ENCODE data around the gene ELF5. TPM values are rescaled to one million over a fixed set of nuclear protein-coding genes. Genes with fewer than 3 reads are reported as not detected.

The ELF5 gene
- total RNA-seq, 1 experiment from 2014 or later = 0.11 TPM

- BruUV-seq (replicated peaks) = no TSS peak
- Mint-ChIP-seq H3K36me3 (ENCODE audit: insufficient read depth, unreplicated experiment) (no peaks in the 10 kb centered on the region), H3K27ac (ENCODE audit: unreplicated experiment) (no peak overlapping the region), H3K4me3 (ENCODE audit: unreplicated experiment) (no peak overlapping the region), H3K27me3 (ENCODE audit: insufficient read depth, unreplicated experiment) (no peaks in the 10 kb centered on the region), H3K4me1 (ENCODE audit: low read depth, unreplicated experiment) (no peaks in the 10 kb centered on the region), H3K9me3 (ENCODE audit: unreplicated experiment) (no peaks in the 10 kb centered on the region)
- Histone ChIP-seq H3K36me3 (ENCODE audit: control insufficient read depth, insufficient read depth, low read length) (no peaks in the 10 kb centered on the region), H3K4me3 (ENCODE audit: low read depth, low read length) (no peak overlapping the region), H3K27me3 (replicated peaks; ENCODE audit: control insufficient read depth, insufficient read depth, low read length) (no peaks in the 10 kb centered on the region), H3K4me1 (peaks cover 4% of the 10 kb centered on the region; the same call in 1 of the 2 replicates), H3K9me3 (no peaks in the 10 kb centered on the region)
- DNase-seq = no peak
- POLR2A ChIA-PET = no interaction called here
- intact Hi-C loops (cut with micrococcal nuclease; ENCODE audit: unreplicated experiment) = no loop called here
- TF ChIP-seq CTCF (IDR thresholded peaks at IDR 0.05; ENCODE audit: insufficient read depth in 1 of 2, low read depth in 1 of 2, low read length in 1 of 2, severe bottlenecking in 1 of 2, unreplicated experiment in 1 of 2) = no peak
- CTCF ChIA-PET = no interaction called here
These were observed 32.3 kb downstream of the ELF5 start for GRCh38 chr11:34481307-34481706.

- POLR2A ChIA-PET = no interaction called here
- H3K36me3 Mint-ChIP-seq (ENCODE audit: insufficient read depth, unreplicated experiment) = no peaks in the 10 kb centered on the region
- no peak overlapping the region for H3K4me3 Mint-ChIP-seq (ENCODE audit: unreplicated experiment)
- Histone ChIP-seq H3K36me3 (ENCODE audit: control insufficient read depth, insufficient read depth, low read length) (no peaks in the 10 kb centered on the region), H3K9me3 (no peaks in the 10 kb centered on the region), H3K4me3 (ENCODE audit: low read depth, low read length) (no peak overlapping the region), H3K4me1 (peaks cover 4% of the 10 kb centered on the region; the same call in 1 of the 2 replicates), H3K27me3 (replicated peaks; ENCODE audit: control insufficient read depth, insufficient read depth, low read length) (no peaks in the 10 kb centered on the region)
- H3K27me3 Mint-ChIP-seq (ENCODE audit: insufficient read depth, unreplicated experiment) = no peaks in the 10 kb centered on the region
- DNase-seq = no peak
- no peaks in the 10 kb centered on the region for H3K9me3 Mint-ChIP-seq (ENCODE audit: unreplicated experiment)
- no peak for TF ChIP-seq CTCF (IDR thresholded peaks at IDR 0.05; ENCODE audit: insufficient read depth in 1 of 2, low read depth in 1 of 2, low read length in 1 of 2, severe bottlenecking in 1 of 2, unreplicated experiment in 1 of 2)
- CTCF ChIA-PET = no interaction called here
- BruUV-seq (replicated peaks) = no TSS peak
- no peaks in the 10 kb centered on the region for H3K4me1 Mint-ChIP-seq (ENCODE audit: low read depth, unreplicated experiment)
- intact Hi-C loops (cut with micrococcal nuclease; ENCODE audit: unreplicated experiment) = no loop called here
- no peak overlapping the region for H3K27ac Mint-ChIP-seq (ENCODE audit: unreplicated experiment)
These were observed 33.3 kb downstream of the ELF5 start for GRCh38 chr11:34480314-34480713.

- no peaks in the 10 kb centered on the region for H3K36me3 Mint-ChIP-seq (ENCODE audit: insufficient read depth, unreplicated experiment)
- H3K4me3 Mint-ChIP-seq (ENCODE audit: unreplicated experiment) = no peak overlapping the region
- Histone ChIP-seq H3K9me3 (no peaks in the 10 kb centered on the region), H3K36me3 (ENCODE audit: control insufficient read depth, insufficient read depth, low read length) (no peaks in the 10 kb centered on the region), H3K4me1 (peaks cover 4% of the 10 kb centered on the region; the same call in 1 of the 2 replicates), H3K27me3 (replicated peaks; ENCODE audit: control insufficient read depth, insufficient read depth, low read length) (no peaks in the 10 kb centered on the region), H3K4me3 (ENCODE audit: low read depth, low read length) (no peak overlapping the region)
- no TSS peak for BruUV-seq (replicated peaks)
- H3K9me3 Mint-ChIP-seq (ENCODE audit: unreplicated experiment) = no peaks in the 10 kb centered on the region
- intact Hi-C loops (cut with micrococcal nuclease; ENCODE audit: unreplicated experiment) = no loop called here
- H3K27me3 Mint-ChIP-seq (ENCODE audit: insufficient read depth, unreplicated experiment) = no peaks in the 10 kb centered on the region
- no peaks in the 10 kb centered on the region for H3K4me1 Mint-ChIP-seq (ENCODE audit: low read depth, unreplicated experiment)
- ChIA-PET CTCF (interaction anchor here (0.8 kb wide), 1 partner anchor 14 kb away, joined by 5 read pairs; no protein-coding TSS in a partner anchor), POLR2A (no interaction called here)
- no peak overlapping the region for H3K27ac Mint-ChIP-seq (ENCODE audit: unreplicated experiment)
- TF ChIP-seq CTCF (IDR thresholded peaks at IDR 0.05; ENCODE audit: insufficient read depth in 1 of 2, low read depth in 1 of 2, low read length in 1 of 2, severe bottlenecking in 1 of 2, unreplicated experiment in 1 of 2) = no peak
- DNase-seq = no peak
These were observed 34.5 kb downstream of the ELF5 start for GRCh38 chr11:34478845-34479663.
